Non-pigmented ciliary epithelial cell (primary cell): Measurements from ENCODE around the gene KRTAP12-4.
"Not testable (repeated sequence)": the region's sequence is repeated elsewhere in the genome, so short reads cannot be mapped to it uniquely, and the experiment has no call there.

Experiments used
- DNase-seq: peaks from one replicate; pipeline ENCODE4 v3.0.0-alpha.2; 2010; ENCODE audit warnings: low read depth

The KRTAP12-4 gene

GRCh38 chr21:44610157-44610843 is 44.2 kb downstream of the KRTAP12-4 start:
- DNase-seq: not testable (repeated sequence)

GRCh38 chr21:44609193-44609592 is 45.3 kb downstream of the KRTAP12-4 start:
- no peak for DNase-seq

GRCh38 chr21:44606495-44606894 is 48.0 kb downstream of the KRTAP12-4 start:
- no peak for DNase-seq
